Hepatocyte (in vitro differentiated cells): ENCODE data around the gene SLC35A3.

Experiments
- CTCF ChIP-seq: fragments of 200-600 bp; sonication (generic); IDR thresholded peaks from 2 replicates; pipeline ENCODE4 v1.5.1; 2016; ENCODE audit warnings: antibody characterized with exemption, mild to moderate bottlenecking; ENCODE audit not compliant: poor library complexity
- EZH2 ChIP-seq: fragments of 200-600 bp; sonication (generic); IDR thresholded peaks from 2 replicates; pipeline ENCODE4 v1.6.1; 2016; ENCODE audit warnings: antibody characterized with exemption, mild to moderate bottlenecking, borderline replicate concordance
- EZH2phosphoT487 ChIP-seq: fragments of 200-600 bp; sonication (generic); IDR thresholded peaks from one replicate; pipeline ENCODE4 v1.6.1; 2018; ENCODE audit warnings: antibody characterized with exemption, mild to moderate bottlenecking, low read depth, moderate library complexity; ENCODE audit not compliant: unreplicated experiment, severe bottlenecking

- TF ChIP-seq EZH2 (no peak), CTCF (no peak), EZH2phosphoT487 (no peak)
Measured at GRCh38 chr1:100037927-100038659, 68.3 kb downstream of the SLC35A3 start.
